Measurements from ENCODE around the gene CLN3. TPM values are rescaled to one million over a fixed set of nuclear protein-coding genes. Genes with fewer than 3 reads are reported as not detected.
"Not testable (repeated sequence)": the region's sequence is repeated elsewhere in the genome, so short reads cannot be mapped to it uniquely, and the experiment has no call there.

The CLN3 gene
- total RNA-seq, 1 donor from 2014 or later, result 27.3 TPM

GRCh38 chr16:28513484-28514181 is 21.8 kb upstream of the CLN3 start:
- DNase-seq (ENCODE audit: low read depth), result no peak

GRCh38 chr16:28511801-28512789 is 20.2 kb upstream of the CLN3 start:
- DNase-seq (ENCODE audit: low read depth), result no peak

- no peak for DNase-seq (ENCODE audit: low read depth)
Observed at GRCh38 chr16:28511031-28511430, 19.2 kb upstream of the CLN3 start.

GRCh38 chr16:28505489-28506137 is 13.7 kb upstream of the CLN3 start:
- DNase-seq (ENCODE audit: low read depth), result peak; percentile 24

- DNase-seq (ENCODE audit: low read depth), result peak; percentile 64
Observed at GRCh38 chr16:28504707-28505404, 13.0 kb upstream of the CLN3 start.

GRCh38 chr16:28503470-28504259 is 11.8 kb upstream of the CLN3 start:
- no peak for DNase-seq (ENCODE audit: low read depth)

- DNase-seq (ENCODE audit: low read depth), result no peak
Observed at GRCh38 chr16:28502290-28502689, 10.4 kb upstream of the CLN3 start.

GRCh38 chr16:28501258-28502232 is 9.7 kb upstream of the CLN3 start:
- DNase-seq (ENCODE audit: low read depth), result no peak

GRCh38 chr16:28500476-28501180 is 8.8 kb upstream of the CLN3 start:
- DNase-seq (ENCODE audit: low read depth), result not testable (repeated sequence)

GRCh38 chr16:28499854-28500253 is 8.0 kb upstream of the CLN3 start:
- no peak for DNase-seq (ENCODE audit: low read depth)

GRCh38 chr16:28498666-28499381 is 7.0 kb upstream of the CLN3 start:
- no peak for DNase-seq (ENCODE audit: low read depth)

GRCh38 chr16:28497861-28498599 is 6.2 kb upstream of the CLN3 start:
- no peak for DNase-seq (ENCODE audit: low read depth)

GRCh38 chr16:28497386-28497785 is 5.5 kb upstream of the CLN3 start:
- DNase-seq (ENCODE audit: low read depth), result no peak

- no peak for DNase-seq (ENCODE audit: low read depth)
Observed at GRCh38 chr16:28496844-28497243, 5.0 kb upstream of the CLN3 start.

- DNase-seq (ENCODE audit: low read depth), result no peak
Observed at GRCh38 chr16:28495795-28496749, 4.2 kb upstream of the CLN3 start.

GRCh38 chr16:28495098-28495793 is 3.4 kb upstream of the CLN3 start:
- no peak for DNase-seq (ENCODE audit: low read depth)

All from renal cortical epithelial cell (primary cell).